IMR-90 (cell line): ENCODE measurements around the gene SECTM1. TPM values are rescaled to one million over a fixed set of nuclear protein-coding genes. Genes with fewer than 3 reads are reported as not detected.

ENCODE experiments used
- ATAC-seq: fragments of 200-7000 bp; cut with Tn5 transposase; 2 replicates; pipeline ENCODE4 v1.9.1; 2020; ENCODE audit warnings: low read depth, mild to moderate bottlenecking, moderate library complexity
- BruUV-seq: library from RNA; stranded (reverse); fragments of 400-500 nt; replicated peaks from 2 replicates; lab custom pipeline; 2021; lab: Mats Ljungman, UMichigan
- CTCF ChIA-PET: fragments of 300-600 bp; formaldehyde crosslinking; extraction: SDS; loops from one replicate; lab custom pipeline; 2021; ENCODE audit warnings: antibody characterized with exemption; lab: Yijun Ruan, JAX
- POLR2A ChIA-PET: fragments of 300-600 bp; sonication (Branson Sonifier 250); formaldehyde crosslinking; loops from one replicate; lab custom pipeline; 2022; ENCODE audit warnings: antibody characterized with exemption; ENCODE audit not compliant: unreplicated experiment; lab: Charles Lee
- DNase-seq: peaks from one replicate; pipeline ENCODE4 v3.0.0; 2013
- H2AFZ ChIP-seq: replicated peaks from 2 replicates; pipeline ENCODE3; 2013; ENCODE audit warnings: low read length, mild to moderate bottlenecking; ENCODE audit not compliant: poor library complexity
- H2AK5ac ChIP-seq: 2 replicates; pipeline ENCODE4 v1.6.1; 2013; ENCODE audit warnings: low read depth, low read length, inconsistent platforms
- H2AK9ac ChIP-seq: replicated peaks from 2 replicates; pipeline ENCODE3; 2013; ENCODE audit warnings: mild to moderate bottlenecking, low read depth, low read length, moderate library complexity; ENCODE audit not compliant: poor library complexity
- H2BK120ac ChIP-seq: 2 replicates; pipeline ENCODE4 v1.6.1; 2013; ENCODE audit warnings: low read depth, low read length, inconsistent platforms
- H2BK15ac ChIP-seq: 3 replicates; pipeline ENCODE4 v1.6.1; 2013; ENCODE audit warnings: low read depth, low read length, inconsistent platforms
- H2BK20ac ChIP-seq: 2 replicates; pipeline ENCODE4 v1.6.1; 2013; ENCODE audit warnings: low read depth, mild to moderate bottlenecking, inconsistent platforms, low read length, moderate library complexity
- H2BK5ac ChIP-seq: 2 replicates; pipeline ENCODE4 v1.6.1; 2013; ENCODE audit warnings: mild to moderate bottlenecking, low read depth, low read length, inconsistent platforms; ENCODE audit not compliant: poor library complexity, severe bottlenecking
- H3K14ac ChIP-seq: replicated peaks from 2 replicates; pipeline ENCODE4 v1.6.1; 2013; ENCODE audit warnings: low read depth, low read length, inconsistent platforms
- H3K18ac ChIP-seq: 2 replicates; pipeline ENCODE4 v1.6.1; 2013; ENCODE audit warnings: low read depth, low read length, control low read depth
- H3K23ac ChIP-seq: 2 replicates; pipeline ENCODE4 v1.6.1; 2013; ENCODE audit warnings: low read depth, low read length, inconsistent platforms
- H3K27ac ChIP-seq: 2 replicates; pipeline ENCODE4 v1.5.1; 2013; ENCODE audit warnings: mild to moderate bottlenecking, control low read depth, low read length; ENCODE audit not compliant: insufficient read depth
- H3K27me3 ChIP-seq: 2 replicates; pipeline ENCODE4 v1.6.1; 2013; ENCODE audit warnings: low read length; ENCODE audit not compliant: control insufficient read depth, insufficient read depth
- H3K36me3 ChIP-seq: 2 replicates; pipeline ENCODE4 v1.6.1; 2013; ENCODE audit warnings: low read length, mixed read lengths; ENCODE audit not compliant: control insufficient read depth, insufficient read depth
- H3K4ac ChIP-seq: 2 replicates; pipeline ENCODE4 v1.6.1; 2013; ENCODE audit warnings: low read depth, low read length, inconsistent platforms
- H3K4me1 ChIP-seq: 2 replicates; pipeline ENCODE4 v1.6.1; 2013; ENCODE audit warnings: low read length, mixed read lengths; ENCODE audit not compliant: control insufficient read depth, insufficient read depth
- H3K4me2 ChIP-seq: 2 replicates; pipeline ENCODE4 v1.6.1; 2013; ENCODE audit warnings: low read depth, mild to moderate bottlenecking, control low read depth, low read length, moderate library complexity
- H3K4me3 ChIP-seq: 2 replicates; pipeline ENCODE4 v1.5.1; 2013; ENCODE audit warnings: low read depth, mild to moderate bottlenecking, control low read depth, low read length, moderate library complexity; ENCODE audit not compliant: insufficient read depth
- H3K56ac ChIP-seq: 2 replicates; pipeline ENCODE4 v1.6.1; 2013; ENCODE audit warnings: low read length, inconsistent platforms; ENCODE audit not compliant: insufficient read depth; ENCODE audit errors: extremely low read depth
- H3K79me1 ChIP-seq, 2 experiments: 2 replicates each; pipeline ENCODE4 v1.6.1; 2013; ENCODE audit warnings: low read length in 2 of 2, inconsistent platforms in 1 of 2, low read depth in 1 of 2
- H3K9ac ChIP-seq: 2 replicates; pipeline ENCODE4 v1.6.1; 2013; ENCODE audit warnings: low read depth, low read length, control low read depth
- H3K9me1 ChIP-seq: 2 replicates; pipeline ENCODE4 v1.6.1; 2013; ENCODE audit warnings: low read length, inconsistent platforms; ENCODE audit not compliant: insufficient read depth
- H3K9me3 ChIP-seq: 2 replicates; pipeline ENCODE4 v1.6.1; 2013; ENCODE audit warnings: low read length; ENCODE audit not compliant: control insufficient read depth, insufficient read depth
- H4K20me1 ChIP-seq: 2 replicates; pipeline ENCODE4 v1.6.1; 2013; ENCODE audit warnings: low read length, inconsistent platforms; ENCODE audit not compliant: insufficient read depth
- H4K5ac ChIP-seq: 2 replicates; pipeline ENCODE4 v1.6.1; 2013; ENCODE audit warnings: mild to moderate bottlenecking, low read depth, low read length, control low read depth
- H4K8ac ChIP-seq, 2 experiments: 2 replicates each; pipeline ENCODE4 v1.6.1; 2013; ENCODE audit warnings: low read depth in 2 of 2, low read length in 2 of 2, control low read depth in 1 of 2, inconsistent platforms in 1 of 2
- H4K91ac ChIP-seq: 2 replicates; pipeline ENCODE4 v1.6.1; 2013; ENCODE audit warnings: low read depth, low read length, inconsistent platforms; ENCODE audit not compliant: insufficient read depth
- BHLHE40 ChIP-seq: fragments of 150-350 bp; IDR thresholded peaks from 2 replicates; pipeline ENCODE4 v1.6.1; 2016; ENCODE audit warnings: mild to moderate bottlenecking, low read depth, low read length
- CHD1 ChIP-seq: IDR thresholded peaks from 2 replicates; pipeline ENCODE4 v1.6.1; 2012; ENCODE audit warnings: low read depth, low read length, improper control_type of control experiment
- FOS ChIP-seq: fragments of 150-350 bp; IDR thresholded peaks from 2 replicates; pipeline ENCODE4 v1.6.1; 2016; ENCODE audit warnings: low read depth, low read length
- MAZ ChIP-seq: IDR thresholded peaks from 2 replicates; pipeline ENCODE4 v1.6.1; 2012; ENCODE audit warnings: low read depth, mild to moderate bottlenecking, low read length, improper control_type of control experiment, moderate library complexity, borderline replicate concordance
- MXI1 ChIP-seq: IDR thresholded peaks from 2 replicates; pipeline ENCODE4 v1.6.1; 2012; ENCODE audit warnings: low read depth, mild to moderate bottlenecking, low read length, moderate library complexity, borderline replicate concordance
- NFE2L2 ChIP-seq: fragments of 150-350 bp; IDR thresholded peaks from 2 replicates; pipeline ENCODE4 v1.6.1; 2016; ENCODE audit warnings: low read depth, mild to moderate bottlenecking, low read length
- POLR2A ChIP-seq: IDR thresholded peaks from 2 replicates; pipeline ENCODE4 v1.6.1; 2012; ENCODE audit warnings: mild to moderate bottlenecking, low read depth, low read length
- RAD21 ChIP-seq: IDR thresholded peaks from 2 replicates; pipeline ENCODE4 v1.6.1; 2012; ENCODE audit warnings: low read length, improper control_type of control experiment
- RCOR1 ChIP-seq: IDR thresholded peaks from 2 replicates; pipeline ENCODE4 v1.6.1; 2012; ENCODE audit warnings: mild to moderate bottlenecking, low read length, improper control_type of control experiment; ENCODE audit not compliant: insufficient replicate concordance
- RFX5 ChIP-seq: IDR thresholded peaks from 2 replicates; pipeline ENCODE4 v1.8.0; 2012; ENCODE audit warnings: low read depth, mild to moderate bottlenecking, low read length, moderate library complexity
- WGBS, 2 experiments: methylation state at CpG; one replicate each; pipeline versions ENCODE4 v1.1.5 to v1.1.7; 2013; ENCODE audit warnings: missing lambda C conversion rate in 2 of 2; ENCODE audit not compliant: insufficient read length in 1 of 2; ENCODE audit errors: extremely low coverage in 2 of 2; 5-methylcytosine and 5-hydroxymethylcytosine counted together
- dilution Hi-C: fragments of 300-500 bp; cut with HindIII; formaldehyde crosslinking; loops from one replicate; pipeline ENCODE4 v1.14.3; 2018; ENCODE audit warnings: low sequenced_read_pairs; ENCODE audit not compliant: unreplicated experiment
- in situ Hi-C: fragments of 300-500 bp; cut with MboI; formaldehyde crosslinking; loops from 3 replicates; pipeline ENCODE4 v1.14.3; 2019; ENCODE audit warnings: low sequenced_read_pairs, inconsistent platforms, mixed read lengths
- intact Hi-C: fragments of 100-400 bp; cut with micrococcal nuclease; formaldehyde crosslinking; loops from 2 replicates; pipeline ENCODE4 v1.10.0; 2022
- polyA plus RNA-seq, 3 experiments: library from polyadenylated mRNA; depleted of rRNA; stranded (reverse); fragments of >200 nt; gene quantifications; 2 replicates each; pipeline ENCODE4 v1.2.3, GENCODE V29; 2012; ENCODE audit warnings: low replicate concordance in 1 of 3
- total RNA-seq: library from RNA; depleted of rRNA; stranded (reverse); fragments of >200 nt; gene quantifications from 2 replicates; pipeline ENCODE4 v1.2.3, GENCODE V29; 2012
- TF ChIP-seq, protein P1 (sequence below): fragments of 150-350 bp; IDR thresholded peaks from 2 replicates; pipeline ENCODE4 v1.6.1; 2017; ENCODE audit warnings: mild to moderate bottlenecking, antibody characterized with exemption, low read length, low read depth
- TF ChIP-seq, protein P2 (sequence below): fragments of 150-350 bp; IDR thresholded peaks from 2 replicates; pipeline ENCODE4 v1.6.1; 2016; ENCODE audit warnings: low read depth, mild to moderate bottlenecking, low read length, moderate library complexity, borderline replicate concordance

The SECTM1 gene
- total and polyA plus RNA-seq, 2 of the 4 experiments (the other 2 are of a cell fraction): 2.3 to 4.4 TPM

DNA sequence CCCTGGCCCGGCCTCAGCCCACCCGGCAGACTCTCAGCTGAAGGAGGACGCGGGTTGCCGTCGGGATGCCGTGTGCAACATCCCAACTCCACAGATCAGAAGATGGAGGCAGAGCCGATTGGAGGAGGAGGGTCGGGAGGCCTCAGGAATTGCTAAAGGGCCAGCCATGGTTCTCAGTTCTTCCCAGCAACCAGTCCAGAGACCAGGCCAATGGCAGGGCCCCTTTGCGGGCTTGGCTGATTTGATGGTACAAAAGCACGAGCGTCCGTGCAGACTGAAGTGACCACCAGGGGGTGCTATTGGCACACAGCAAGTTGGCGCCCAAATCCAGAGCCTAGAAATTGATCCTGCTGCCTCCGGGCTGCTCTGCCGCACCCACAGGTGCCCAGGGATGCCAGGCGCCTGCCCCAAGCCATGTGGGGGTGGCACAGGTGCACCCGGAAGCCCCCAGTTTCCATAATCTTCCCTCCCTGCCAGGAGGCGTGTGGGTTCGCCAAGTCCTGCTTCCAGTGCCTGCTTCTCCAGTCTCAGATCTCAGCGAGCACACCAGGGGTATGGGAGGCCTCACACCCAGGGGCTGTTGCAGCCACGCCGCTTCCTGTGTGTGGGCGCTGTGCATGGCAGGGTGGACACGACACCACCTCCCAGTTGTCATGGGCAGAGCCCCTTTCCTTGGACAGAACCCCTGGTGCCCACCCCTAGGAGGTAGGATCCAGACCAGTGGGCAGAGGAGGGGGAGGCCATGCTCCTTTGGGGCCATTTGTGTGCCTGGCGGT, 18.3 kb upstream of the SECTM1 start (continued):
- TF ChIP-seq CHD1: no peak

DNA sequence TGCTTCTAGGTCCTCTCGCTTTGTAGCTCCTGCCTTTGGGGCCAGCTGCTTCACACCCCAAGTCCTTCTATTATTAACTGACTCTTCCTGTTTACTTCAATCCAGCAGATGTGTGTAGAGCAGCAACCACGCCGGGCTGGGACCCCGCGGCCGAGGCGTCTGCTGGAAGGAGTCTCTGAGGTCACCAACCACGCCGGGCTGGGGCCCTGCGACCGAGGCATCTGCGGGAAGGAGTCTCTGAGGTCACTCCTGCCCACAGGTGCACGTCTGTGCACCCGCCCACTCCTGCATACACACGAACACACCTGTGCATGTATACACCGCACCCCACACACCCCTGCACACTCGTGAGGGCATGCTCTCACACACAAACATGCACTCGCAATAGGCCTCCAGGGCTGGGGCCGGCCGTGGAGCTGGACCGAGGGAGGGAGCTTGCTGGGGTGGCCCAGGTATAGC, 17.7 kb upstream of the SECTM1 start:
- Histone ChIP-seq H4K91ac (no peak overlapping the region), H3K14ac (no peak overlapping the region)
- TF ChIP-seq RAD21 (no peak), MXI1 (no peak), MAZ (no peak), POLR2A (no peak), NFE2L2 (no peak), FOS (no peak), RCOR1 (no peak), RFX5 (no peak), BHLHE40 (no peak)
- TF ChIP-seq, protein P1, sequence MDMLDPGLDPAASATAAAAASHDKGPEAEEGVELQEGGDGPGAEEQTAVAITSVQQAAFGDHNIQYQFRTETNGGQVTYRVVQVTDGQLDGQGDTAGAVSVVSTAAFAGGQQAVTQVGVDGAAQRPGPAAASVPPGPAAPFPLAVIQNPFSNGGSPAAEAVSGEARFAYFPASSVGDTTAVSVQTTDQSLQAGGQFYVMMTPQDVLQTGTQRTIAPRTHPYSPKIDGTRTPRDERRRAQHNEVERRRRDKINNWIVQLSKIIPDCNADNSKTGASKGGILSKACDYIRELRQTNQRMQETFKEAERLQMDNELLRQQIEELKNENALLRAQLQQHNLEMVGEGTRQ: no peak
- TF ChIP-seq, protein P2, sequence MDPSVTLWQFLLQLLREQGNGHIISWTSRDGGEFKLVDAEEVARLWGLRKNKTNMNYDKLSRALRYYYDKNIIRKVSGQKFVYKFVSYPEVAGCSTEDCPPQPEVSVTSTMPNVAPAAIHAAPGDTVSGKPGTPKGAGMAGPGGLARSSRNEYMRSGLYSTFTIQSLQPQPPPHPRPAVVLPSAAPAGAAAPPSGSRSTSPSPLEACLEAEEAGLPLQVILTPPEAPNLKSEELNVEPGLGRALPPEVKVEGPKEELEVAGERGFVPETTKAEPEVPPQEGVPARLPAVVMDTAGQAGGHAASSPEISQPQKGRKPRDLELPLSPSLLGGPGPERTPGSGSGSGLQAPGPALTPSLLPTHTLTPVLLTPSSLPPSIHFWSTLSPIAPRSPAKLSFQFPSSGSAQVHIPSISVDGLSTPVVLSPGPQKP: no peak

More for the DNA sequence above, 17.7 kb upstream of the SECTM1 start:
- POLR2A ChIA-PET: no interaction called here
- dilution Hi-C loops: no loop called here
- Histone ChIP-seq H3K36me3 (no peaks in the 10 kb centered on the region), H3K23ac (no peak overlapping the region), H4K8ac (no peak overlapping the region), H4K20me1 (peaks cover 7% of the 10 kb centered on the region; the same call in 1 of the 2 replicates), H3K4me2 (no peak overlapping the region), H3K27me3 (peaks cover 23% of the 10 kb centered on the region), H3K4me3 (no peak overlapping the region), H3K56ac (no peak overlapping the region), H3K27ac (no peak overlapping the region), H3K9me3 (no peaks in the 10 kb centered on the region), H2BK15ac (no peak overlapping the region), H2AFZ (no peak overlapping the region), H3K4me1 (peaks cover 5% of the 10 kb centered on the region; the same call in 1 of the 2 replicates), H2BK5ac (no peak overlapping the region), H3K18ac (no peak overlapping the region), H3K79me1 (no peaks in the 10 kb centered on the region), H3K9ac (no peak overlapping the region), H2AK5ac (no peak overlapping the region), H4K5ac (no peak overlapping the region), H2BK120ac (no peak overlapping the region), H3K9me1 (no peaks in the 10 kb centered on the region), H2AK9ac (no peak overlapping the region), H2BK20ac (no peak overlapping the region), H3K4ac (no peak overlapping the region)
- 50% methylated on average over 1 of the region's 21 CpGs; no CpG with 5 or more reads in 1 of the 2 experiments for WGBS, 2 experiments
- no TSS peak for BruUV-seq
- in situ Hi-C loops: loop anchor here (5.0 to 10.0 kb wide), 3 partner anchors 56 to 424 kb away; no protein-coding TSS in a partner anchor
- intact Hi-C loops: loop anchor here (1.0 kb wide), 1 partner anchor 143 kb away; no protein-coding TSS in a partner anchor
- ATAC-seq (no peak), DNase-seq (no peak)
- CTCF ChIA-PET: no interaction called here
